22Rv1 (cell line): Measurements from ENCODE around the gene HUS1.
"Not testable (repeated sequence)": the region's sequence is repeated elsewhere in the genome, so short reads cannot be mapped to it uniquely, and the experiment has no call there.

ENCODE experiments used
- H3K27ac ChIP-seq: fragments of 450-650 bp; 2 replicates; pipeline ENCODE4 v1.5.1; 2017
- CTCF ChIP-seq: fragments of 450-650 bp; IDR thresholded peaks from 2 replicates; pipeline ENCODE4 v1.5.1; 2017; ENCODE audit warnings: mild to moderate bottlenecking
- ZFX ChIP-seq: fragments of 450-650 bp; IDR thresholded peaks from 2 replicates; pipeline ENCODE4 v1.6.1; 2017; ENCODE audit warnings: antibody characterized with exemption, borderline replicate concordance

The HUS1 gene

DNA sequence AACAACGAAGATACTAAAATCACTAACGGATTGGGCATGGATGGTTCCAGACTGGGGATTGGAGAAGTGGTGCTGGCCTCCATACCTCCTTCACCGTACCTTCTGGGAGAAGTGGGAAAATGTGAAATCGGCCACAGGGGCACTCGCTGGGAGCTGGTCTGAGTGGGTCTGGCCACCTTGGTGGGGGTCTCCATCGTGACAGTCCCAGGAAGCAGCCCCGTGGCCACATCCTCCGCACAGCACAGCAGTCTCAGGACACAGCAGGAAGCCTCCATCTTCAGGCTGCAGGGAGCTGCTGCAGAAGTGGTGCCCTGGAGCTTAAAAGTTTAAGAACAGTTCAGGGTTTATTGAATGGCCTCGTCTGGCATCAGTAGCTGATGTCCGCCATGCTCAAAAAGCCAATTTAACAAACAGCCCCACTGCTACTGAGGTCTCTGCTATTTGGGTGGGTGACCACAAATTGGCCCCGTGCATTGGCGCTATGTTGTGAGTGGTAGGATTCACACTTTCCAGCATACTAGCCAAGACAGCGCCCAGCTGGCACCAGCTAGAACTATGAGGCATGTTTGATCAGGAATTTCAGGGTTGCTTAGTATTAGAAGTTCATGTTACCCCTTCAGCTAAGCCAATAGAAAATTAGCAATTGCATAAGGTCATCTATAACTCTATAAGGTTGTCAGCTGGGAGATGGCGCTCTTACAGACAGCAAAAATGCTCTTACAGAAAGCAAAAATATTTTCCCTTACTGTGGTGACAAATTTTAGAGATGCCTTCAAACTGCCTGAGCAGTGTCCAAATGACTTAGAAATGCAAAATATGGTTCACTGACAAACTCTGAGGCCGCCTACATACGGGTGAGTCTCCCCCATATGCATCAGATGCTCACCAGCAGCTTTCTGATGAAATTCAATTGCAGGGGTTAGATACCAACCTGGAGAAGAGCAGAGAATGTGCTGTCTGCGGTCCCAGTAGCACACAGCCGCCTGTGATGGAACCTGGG lies 48.1 kb downstream of the HUS1 start:
- H3K27ac ChIP-seq, result no peak overlapping the region
- no peak for TF ChIP-seq CTCF
- TF ChIP-seq ZFX, result no peak

GRCh38 chr7:47924266-47924665 lies 55.1 kb downstream of the HUS1 start:
- TF ChIP-seq CTCF (no peak), ZFX (no peak)
- H3K27ac ChIP-seq, result no peak overlapping the region

GRCh38 chr7:47923081-47923875 lies 56.1 kb downstream of the HUS1 start:
- not testable (repeated sequence) for H3K27ac ChIP-seq

- not testable (repeated sequence) for H3K27ac ChIP-seq
Observed at GRCh38 chr7:47916514-47916913, 62.9 kb downstream of the HUS1 start.

DNA sequence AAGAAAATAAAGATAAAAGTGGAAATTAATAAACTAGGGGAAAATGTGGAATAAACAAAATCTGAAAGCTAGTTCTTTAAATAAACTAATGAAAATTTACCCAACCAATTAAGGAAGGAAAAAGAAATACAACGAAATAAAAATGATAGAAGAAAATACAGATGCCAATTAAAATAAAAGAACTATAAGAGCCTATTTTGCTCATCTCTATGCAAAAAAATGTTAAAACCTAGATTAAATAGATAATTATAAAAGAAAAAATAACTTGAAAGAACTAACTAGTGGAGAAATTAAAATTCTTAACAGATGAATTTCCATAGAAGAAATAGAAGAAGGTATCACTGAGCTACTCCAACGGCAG lies 63.8 kb downstream of the HUS1 start:
- TF ChIP-seq ZFX (no peak), CTCF (no peak)
- no peak overlapping the region for H3K27ac ChIP-seq

- TF ChIP-seq ZFX, result no peak
- TF ChIP-seq CTCF, result no peak
- H3K27ac ChIP-seq, result no peak overlapping the region
Observed at GRCh38 chr7:47914717-47915615, 64.4 kb downstream of the HUS1 start.
